Ishikawa (cell line): Measurements from ENCODE around the gene BTBD7.

Experiments
- CEBPB ChIP-seq: IDR thresholded peaks from 2 replicates; pipeline ENCODE4 v1.6.1; 2012
- CREB1 ChIP-seq: IDR thresholded peaks from 2 replicates; pipeline ENCODE4 v1.6.1; 2012; ENCODE audit warnings: low read depth
- EGR1 ChIP-seq: IDR thresholded peaks from 2 replicates; pipeline ENCODE4 v1.6.1; 2012
- EP300 ChIP-seq: IDR thresholded peaks from 2 replicates; pipeline ENCODE4 v1.6.1; 2012; ENCODE audit warnings: borderline replicate concordance
- FOXM1 ChIP-seq: IDR thresholded peaks from 2 replicates; pipeline ENCODE4 v1.6.1; 2012; ENCODE audit warnings: low read depth, borderline replicate concordance
- NFIC ChIP-seq: IDR thresholded peaks from 2 replicates; pipeline ENCODE4 v1.6.1; 2012
- RAD21 ChIP-seq: IDR thresholded peaks from 2 replicates; pipeline ENCODE4 v1.6.1; 2012; ENCODE audit warnings: low read depth
- TAF1 ChIP-seq: IDR thresholded peaks from 2 replicates; pipeline ENCODE4 v1.6.1; 2012; ENCODE audit warnings: low read depth, mild to moderate bottlenecking
- TCF12 ChIP-seq: IDR thresholded peaks from 2 replicates; pipeline ENCODE4 v1.6.1; 2012; ENCODE audit warnings: low read depth
- TEAD4 ChIP-seq: IDR thresholded peaks from 2 replicates; pipeline ENCODE4 v1.6.1; 2012
- YY1 ChIP-seq: IDR thresholded peaks from 2 replicates; pipeline ENCODE4 v1.6.1; 2012; ENCODE audit warnings: low read depth
- ZBTB7A ChIP-seq: IDR thresholded peaks from 2 replicates; pipeline ENCODE4 v1.6.1; 2012; ENCODE audit warnings: low read depth
- TF ChIP-seq, protein P1 (sequence below): IDR thresholded peaks from 2 replicates; pipeline ENCODE4 v1.6.1; 2012
- TF ChIP-seq, protein P2 (sequence below): IDR thresholded peaks from 2 replicates; pipeline ENCODE4 v1.6.1; 2012; ENCODE audit warnings: low read depth, mild to moderate bottlenecking
- TF ChIP-seq, protein P3 (sequence below): IDR thresholded peaks from 2 replicates; pipeline ENCODE4 v1.6.1; 2012

Gene BTBD7

DNA sequence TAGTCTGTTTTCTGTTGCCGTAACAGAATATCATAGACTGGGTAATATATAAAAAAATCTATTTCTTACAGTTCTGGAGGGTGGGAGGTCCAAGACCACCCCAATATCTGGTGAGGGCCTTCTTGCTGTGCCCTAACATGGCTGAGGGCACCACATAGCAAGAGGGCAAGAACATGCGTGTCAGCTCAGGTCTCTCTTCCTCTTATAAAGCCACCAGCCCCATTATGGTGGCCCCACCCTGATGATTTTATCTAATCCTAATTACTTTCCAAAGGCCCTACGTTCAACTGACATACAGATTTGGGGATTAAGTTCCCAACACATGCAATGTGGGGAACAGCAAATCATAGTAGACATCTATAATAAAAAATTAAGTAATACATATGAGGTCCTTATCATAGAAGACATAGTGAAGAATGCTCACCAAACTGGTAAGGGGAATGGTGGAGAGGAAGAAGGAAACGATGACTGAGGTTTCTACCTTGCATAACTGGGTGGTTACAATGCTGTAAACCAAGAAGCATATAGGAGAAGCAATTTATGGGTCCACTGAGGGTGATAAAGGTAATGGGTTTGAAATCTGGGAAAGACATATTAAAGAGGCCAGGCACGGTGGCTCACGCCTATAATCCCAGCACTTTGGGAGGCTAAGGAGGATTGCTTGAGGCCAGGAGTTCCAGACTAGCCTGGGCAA is 27.0 kb downstream of the BTBD7 start:
- TF ChIP-seq CREB1: no peak
- no peak for TF ChIP-seq ZBTB7A
- no peak for TF ChIP-seq EGR1
- no peak for TF ChIP-seq YY1
- TF ChIP-seq, protein P1, sequence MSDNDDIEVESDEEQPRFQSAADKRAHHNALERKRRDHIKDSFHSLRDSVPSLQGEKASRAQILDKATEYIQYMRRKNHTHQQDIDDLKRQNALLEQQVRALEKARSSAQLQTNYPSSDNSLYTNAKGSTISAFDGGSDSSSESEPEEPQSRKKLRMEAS: no peak
- TF ChIP-seq CEBPB: no peak
- no peak for TF ChIP-seq EP300
- no peak for TF ChIP-seq RAD21
- TF ChIP-seq FOXM1: no peak

DNA sequence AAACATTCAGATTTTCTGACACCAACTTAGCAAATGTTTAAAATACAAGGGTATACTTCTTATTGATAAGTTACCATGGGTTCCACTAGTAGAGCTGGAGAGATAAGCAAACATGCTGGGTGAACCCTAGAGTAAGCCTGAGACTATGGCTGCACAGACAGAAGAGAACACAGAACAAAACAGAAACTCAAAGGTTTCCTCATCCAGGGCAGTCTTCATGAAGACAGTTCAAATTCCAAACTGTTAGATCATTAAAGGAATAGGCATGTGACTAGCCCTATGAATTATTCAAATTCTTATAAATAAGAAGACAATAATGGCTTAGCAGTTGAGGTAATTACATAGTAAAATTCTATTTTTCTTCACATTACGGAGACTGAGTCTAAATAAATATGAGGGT is 28.1 kb downstream of the BTBD7 start:
- TF ChIP-seq CEBPB: no peak
- TF ChIP-seq RAD21: no peak
- TF ChIP-seq ZBTB7A: no peak
- no peak for TF ChIP-seq TAF1
- TF ChIP-seq EGR1: no peak
- TF ChIP-seq TEAD4: no peak
- TF ChIP-seq CREB1: no peak
- TF ChIP-seq, protein P1: no peak
- TF ChIP-seq EP300: no peak
- TF ChIP-seq, protein P2, sequence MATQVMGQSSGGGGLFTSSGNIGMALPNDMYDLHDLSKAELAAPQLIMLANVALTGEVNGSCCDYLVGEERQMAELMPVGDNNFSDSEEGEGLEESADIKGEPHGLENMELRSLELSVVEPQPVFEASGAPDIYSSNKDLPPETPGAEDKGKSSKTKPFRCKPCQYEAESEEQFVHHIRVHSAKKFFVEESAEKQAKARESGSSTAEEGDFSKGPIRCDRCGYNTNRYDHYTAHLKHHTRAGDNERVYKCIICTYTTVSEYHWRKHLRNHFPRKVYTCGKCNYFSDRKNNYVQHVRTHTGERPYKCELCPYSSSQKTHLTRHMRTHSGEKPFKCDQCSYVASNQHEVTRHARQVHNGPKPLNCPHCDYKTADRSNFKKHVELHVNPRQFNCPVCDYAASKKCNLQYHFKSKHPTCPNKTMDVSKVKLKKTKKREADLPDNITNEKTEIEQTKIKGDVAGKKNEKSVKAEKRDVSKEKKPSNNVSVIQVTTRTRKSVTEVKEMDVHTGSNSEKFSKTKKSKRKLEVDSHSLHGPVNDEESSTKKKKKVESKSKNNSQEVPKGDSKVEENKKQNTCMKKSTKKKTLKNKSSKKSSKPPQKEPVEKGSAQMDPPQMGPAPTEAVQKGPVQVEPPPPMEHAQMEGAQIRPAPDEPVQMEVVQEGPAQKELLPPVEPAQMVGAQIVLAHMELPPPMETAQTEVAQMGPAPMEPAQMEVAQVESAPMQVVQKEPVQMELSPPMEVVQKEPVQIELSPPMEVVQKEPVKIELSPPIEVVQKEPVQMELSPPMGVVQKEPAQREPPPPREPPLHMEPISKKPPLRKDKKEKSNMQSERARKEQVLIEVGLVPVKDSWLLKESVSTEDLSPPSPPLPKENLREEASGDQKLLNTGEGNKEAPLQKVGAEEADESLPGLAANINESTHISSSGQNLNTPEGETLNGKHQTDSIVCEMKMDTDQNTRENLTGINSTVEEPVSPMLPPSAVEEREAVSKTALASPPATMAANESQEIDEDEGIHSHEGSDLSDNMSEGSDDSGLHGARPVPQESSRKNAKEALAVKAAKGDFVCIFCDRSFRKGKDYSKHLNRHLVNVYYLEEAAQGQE: no peak
- no peak for TF ChIP-seq NFIC
- TF ChIP-seq, protein P3, sequence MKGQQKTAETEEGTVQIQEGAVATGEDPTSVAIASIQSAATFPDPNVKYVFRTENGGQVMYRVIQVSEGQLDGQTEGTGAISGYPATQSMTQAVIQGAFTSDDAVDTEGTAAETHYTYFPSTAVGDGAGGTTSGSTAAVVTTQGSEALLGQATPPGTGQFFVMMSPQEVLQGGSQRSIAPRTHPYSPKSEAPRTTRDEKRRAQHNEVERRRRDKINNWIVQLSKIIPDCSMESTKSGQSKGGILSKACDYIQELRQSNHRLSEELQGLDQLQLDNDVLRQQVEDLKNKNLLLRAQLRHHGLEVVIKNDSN: no peak
- no peak for TF ChIP-seq FOXM1

DNA sequence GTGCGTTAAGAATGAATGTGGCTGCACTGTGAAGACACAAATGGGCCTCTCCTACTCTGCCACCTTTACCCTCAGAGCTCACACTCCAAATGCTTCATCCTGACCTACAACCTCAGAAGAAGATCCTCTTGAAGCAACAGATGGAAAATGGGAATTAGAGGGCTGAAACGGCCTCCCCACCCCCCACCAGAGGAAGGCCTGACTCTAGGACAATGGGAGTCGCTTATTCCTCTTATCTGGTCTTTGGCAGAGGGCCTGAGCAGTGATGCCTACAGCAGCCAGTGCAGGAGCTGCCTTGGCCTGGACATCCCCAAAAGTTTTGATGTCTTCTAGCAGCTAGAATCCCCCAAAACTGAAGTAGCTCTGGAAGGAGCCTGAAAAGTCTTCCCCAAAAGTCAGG is 29.2 kb downstream of the BTBD7 start:
- TF ChIP-seq RAD21: no peak
- TF ChIP-seq, protein P3: no peak
- no peak for TF ChIP-seq YY1
- TF ChIP-seq ZBTB7A: no peak
- TF ChIP-seq, protein P1: no peak
- no peak for TF ChIP-seq FOXM1
- no peak for TF ChIP-seq EGR1
- no peak for TF ChIP-seq TEAD4
- no peak for TF ChIP-seq TAF1
- no peak for TF ChIP-seq TCF12
- TF ChIP-seq EP300: no peak
- TF ChIP-seq, protein P2: no peak
- no peak for TF ChIP-seq NFIC

DNA sequence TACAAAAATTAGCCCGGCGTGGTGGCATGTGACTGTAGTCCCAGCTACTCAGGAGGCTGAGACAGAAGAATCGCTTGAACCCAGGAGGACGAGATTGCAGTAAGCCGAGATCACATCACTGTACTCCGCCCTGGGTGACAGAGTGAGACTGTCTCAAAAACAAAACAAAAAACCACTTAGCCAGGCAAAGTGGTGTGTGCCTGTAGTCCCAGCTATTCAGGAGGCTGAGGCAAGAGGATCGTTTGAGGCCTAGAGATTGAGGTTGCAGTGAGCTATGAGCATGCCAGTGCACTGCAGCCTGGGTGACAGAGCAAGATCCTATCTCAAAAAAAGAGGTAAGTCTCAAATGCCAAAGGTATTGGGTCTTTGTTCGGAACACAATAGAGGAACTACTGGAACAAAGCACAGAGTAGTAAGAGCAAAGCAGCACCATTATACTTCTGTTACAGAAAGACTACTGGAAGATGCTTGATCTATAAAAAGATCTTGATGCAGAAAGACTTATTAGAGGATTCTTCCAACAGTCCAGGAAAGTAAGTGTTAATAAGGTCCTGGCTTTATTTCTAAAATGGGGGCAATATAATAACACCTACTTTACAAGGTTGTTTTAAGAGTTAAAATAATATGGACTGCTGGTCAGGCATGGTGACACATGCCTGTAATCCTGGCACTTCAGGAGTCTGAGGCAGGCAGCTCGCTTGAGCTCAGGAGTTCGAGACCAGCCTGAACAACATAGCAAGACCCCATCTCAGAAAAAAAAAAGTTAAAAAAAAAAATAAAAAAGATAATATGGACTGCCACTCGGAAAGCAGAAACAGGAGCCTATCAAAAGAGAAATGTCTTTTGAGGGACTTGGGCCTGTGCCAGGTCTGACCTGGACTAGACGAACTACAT is 29.9 kb downstream of the BTBD7 start:
- TF ChIP-seq, protein P1: no peak
- no peak for TF ChIP-seq RAD21
- TF ChIP-seq, protein P3: no peak
